Esophagus muscularis mucosa (tissue), 3 donors: ENCODE measurements around the gene ABCA3.

Source experiments
- CTCF ChIP-seq, 3 experiments: fragments of 200-600 bp in 2 of 3; fragments of 450-650 bp in 1 of 3; sonication (generic) in 2 of 3; IDR thresholded peaks; one replicate each; pipeline ENCODE4 v1.5.1; 2017 to 2019; ENCODE audit warnings: antibody characterized with exemption in 3 of 3, mild to moderate bottlenecking in 2 of 3, moderate library complexity in 1 of 3
- POLR2A ChIP-seq: fragments of 450-650 bp; IDR thresholded peaks from one replicate; pipeline ENCODE4 v1.6.1; 2017; ENCODE audit warnings: antibody characterized with exemption, moderate library complexity, mild to moderate bottlenecking, low read depth
- POLR2AphosphoS5 ChIP-seq, 2 donors: sonication (generic); formaldehyde crosslinking; IDR thresholded peaks; one replicate each; pipeline ENCODE4 v1.6.1; 2017; ENCODE audit warnings: antibody characterized with exemption in 2 of 2

DNA sequence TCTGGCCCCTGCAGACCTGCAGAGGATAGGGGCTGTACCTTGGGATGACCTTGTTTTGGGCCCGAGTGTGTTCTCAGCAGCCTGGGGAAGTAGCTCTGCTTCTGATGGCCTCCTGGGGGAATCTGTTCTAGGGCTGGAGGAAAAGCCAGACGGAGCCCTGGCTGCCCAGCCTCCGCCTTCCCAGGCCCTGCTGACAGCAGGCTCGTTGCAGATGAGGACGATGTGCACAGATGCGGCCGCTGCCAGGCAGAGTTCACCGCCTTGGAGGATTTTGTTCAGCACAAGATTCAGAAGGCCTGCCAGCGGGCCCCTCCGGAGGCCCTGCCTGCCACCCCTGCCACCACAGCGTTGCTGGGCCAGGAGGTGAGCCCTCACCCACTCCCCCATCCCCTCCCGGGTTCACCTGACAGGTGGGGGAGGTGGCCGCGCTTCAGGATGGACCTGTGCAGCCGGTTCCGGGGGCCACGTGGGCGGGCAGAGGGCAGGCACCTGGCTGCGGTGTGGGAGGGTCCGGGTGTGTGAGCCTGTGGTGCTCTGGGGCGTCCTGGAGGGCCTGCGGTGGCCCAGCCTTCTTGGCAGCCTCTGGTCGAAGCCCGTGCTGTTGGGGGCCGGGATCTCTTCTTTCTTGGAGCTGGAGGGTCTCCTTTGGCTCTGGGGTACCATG is 112.2 kb downstream of the ABCA3 start:
- TF ChIP-seq CTCF (IDR thresholded peaks at IDR 0.05) (no peak), POLR2AphosphoS5 (IDR thresholded peaks at IDR 0.05) (no peak), POLR2A (no peak)
